ENCODE results near the gene IRF6.
"Not testable (repeated sequence)": the region's sequence is repeated elsewhere in the genome, so short reads cannot be mapped to it uniquely, and the experiment has no call there.

Gene IRF6

GRCh38 chr1:209822706-209823105 lies 16.8 kb upstream of the IRF6 start:
- DNase-seq: no peak

DNA sequence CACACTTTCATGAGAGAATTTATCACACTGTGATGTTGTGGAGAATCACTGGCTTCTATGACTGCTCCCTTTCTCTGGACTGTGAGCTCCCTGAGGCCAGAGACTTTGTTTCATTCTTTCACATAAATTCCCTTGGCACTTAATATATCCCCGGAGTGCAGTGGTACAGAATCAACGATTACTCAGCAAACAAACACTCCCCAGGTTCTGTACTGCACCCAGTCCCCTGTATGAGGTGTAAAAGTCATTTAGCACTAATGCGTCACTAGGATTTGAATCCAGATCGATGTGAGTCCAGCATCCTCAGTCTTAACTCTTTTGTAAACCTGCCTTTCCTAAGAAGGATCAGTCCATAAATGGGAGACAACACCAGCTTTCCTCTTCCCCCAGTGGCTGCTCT lies 15.0 kb upstream of the IRF6 start:
- no peak for DNase-seq

DNA sequence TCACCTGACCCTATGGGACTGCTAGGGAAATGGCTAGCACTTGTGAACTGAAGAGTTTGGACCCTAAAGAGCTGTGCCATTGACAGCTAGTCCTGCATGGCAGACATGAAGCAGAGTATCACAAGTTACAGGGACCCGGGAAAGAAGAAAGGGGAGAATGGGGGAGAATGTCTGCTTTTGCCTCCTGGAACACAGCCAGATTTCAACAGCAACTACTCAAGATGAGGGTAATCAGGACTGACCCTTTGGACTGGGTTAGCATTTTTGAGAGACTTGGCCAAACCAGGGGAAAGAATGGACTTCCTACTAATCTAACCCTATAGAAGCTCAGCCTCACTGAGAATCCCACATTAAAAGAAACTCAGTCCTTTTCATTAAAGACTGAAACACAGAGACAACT lies 13.1 kb upstream of the IRF6 start:
- no peak for DNase-seq

GRCh38 chr1:209817691-209818090 lies 11.7 kb upstream of the IRF6 start:
- DNase-seq: no peak

DNA sequence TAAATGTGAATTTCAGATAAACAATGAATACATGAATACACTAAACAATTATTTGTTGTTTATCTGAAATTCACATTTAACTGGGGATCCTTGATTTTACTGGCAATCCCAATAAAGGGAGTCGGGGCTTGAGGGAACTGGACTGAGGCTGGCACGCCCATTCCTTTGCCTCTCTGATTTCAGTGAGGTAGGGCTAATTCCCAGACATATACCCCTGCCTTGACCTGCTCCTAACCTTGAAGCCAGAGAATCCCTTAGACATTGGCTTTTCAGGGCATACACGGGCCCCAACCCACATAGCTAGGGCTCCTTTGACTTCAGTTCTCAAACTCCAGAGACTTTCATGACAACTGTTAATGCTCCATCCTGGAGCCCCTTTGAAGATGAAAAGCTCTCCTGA lies 11.0 kb upstream of the IRF6 start:
- DNase-seq: no peak

GRCh38 chr1:209815931-209816341 lies 10.0 kb upstream of the IRF6 start:
- peak; percentile 13 to 26 for DNase-seq

GRCh38 chr1:209815490-209815889 lies 9.5 kb upstream of the IRF6 start:
- no peak for DNase-seq

GRCh38 chr1:209813902-209814301 lies 8.0 kb upstream of the IRF6 start:
- DNase-seq: no peak

DNA sequence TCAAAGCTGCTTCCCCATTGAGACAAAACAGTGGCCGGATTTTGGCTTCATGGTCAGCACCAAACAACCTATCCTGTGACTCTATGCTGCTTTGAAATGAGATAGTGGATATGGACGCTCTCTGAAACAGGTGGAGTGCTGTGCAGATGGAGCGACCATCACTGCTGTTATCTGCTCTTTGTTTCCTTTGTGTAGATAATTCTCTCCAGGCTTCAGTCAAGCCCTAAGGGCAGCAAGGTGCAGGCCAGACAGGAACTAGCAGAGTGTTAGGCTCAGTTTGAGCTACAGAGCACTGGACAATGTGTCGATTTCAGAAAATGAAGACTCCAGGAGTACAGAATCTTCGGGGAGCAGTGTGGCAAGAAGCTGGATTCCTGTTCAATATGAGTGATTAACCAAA lies 4.8 kb upstream of the IRF6 start:
- DNase-seq: no peak

- DNase-seq: no peak
Observed at GRCh38 chr1:209809611-209810010, 3.7 kb upstream of the IRF6 start.

DNA sequence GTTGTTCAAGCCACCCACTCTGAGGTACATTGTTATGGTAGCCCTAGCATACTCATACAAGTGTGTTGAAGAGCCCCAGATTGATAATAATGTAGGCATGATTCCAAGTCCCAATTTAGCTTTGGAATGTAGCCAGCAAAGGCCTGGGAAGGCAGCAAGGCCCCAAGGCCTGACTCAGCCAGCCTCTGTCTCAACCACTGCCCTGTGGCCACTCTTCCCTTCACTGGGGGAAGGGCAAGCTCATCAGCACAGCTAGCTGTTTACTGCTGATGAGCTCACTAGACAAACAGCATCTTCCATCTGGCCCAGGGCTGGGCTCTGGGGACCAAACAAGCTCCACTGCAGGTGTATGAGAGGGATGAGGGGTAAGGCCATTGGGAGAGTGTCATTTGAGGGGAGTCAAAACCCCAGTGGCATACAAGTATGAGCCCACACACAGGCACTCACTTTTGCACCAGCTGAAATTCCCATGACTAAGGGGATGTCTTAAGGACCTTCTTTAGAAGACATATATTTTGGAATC lies 2.2 kb upstream of the IRF6 start:
- DNase-seq: no peak

DNA sequence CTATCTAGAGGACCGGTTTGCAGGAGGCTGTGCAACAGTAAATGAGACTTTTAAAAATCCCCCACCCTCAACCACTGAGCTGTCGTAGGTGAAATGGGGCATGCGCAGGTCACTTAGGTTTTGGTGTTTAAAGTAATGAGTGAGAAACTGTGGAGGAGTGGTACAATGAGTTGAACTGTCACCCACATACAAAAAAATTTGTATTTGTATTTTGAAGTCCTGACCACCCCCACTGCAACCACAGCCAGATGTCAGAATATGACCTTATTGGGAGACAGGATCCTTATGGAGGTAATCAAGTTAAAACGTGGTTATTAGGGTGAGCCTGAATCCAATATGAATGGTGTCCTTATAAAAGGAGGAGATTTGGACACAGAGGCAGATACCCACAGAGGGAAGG lies 1.6 kb upstream of the IRF6 start:
- DNase-seq: no peak

- DNase-seq: peak in 1 of 2 experiments; percentile 33
Observed at GRCh38 chr1:209805341-209805781, 581 bp downstream of the IRF6 start.

DNA sequence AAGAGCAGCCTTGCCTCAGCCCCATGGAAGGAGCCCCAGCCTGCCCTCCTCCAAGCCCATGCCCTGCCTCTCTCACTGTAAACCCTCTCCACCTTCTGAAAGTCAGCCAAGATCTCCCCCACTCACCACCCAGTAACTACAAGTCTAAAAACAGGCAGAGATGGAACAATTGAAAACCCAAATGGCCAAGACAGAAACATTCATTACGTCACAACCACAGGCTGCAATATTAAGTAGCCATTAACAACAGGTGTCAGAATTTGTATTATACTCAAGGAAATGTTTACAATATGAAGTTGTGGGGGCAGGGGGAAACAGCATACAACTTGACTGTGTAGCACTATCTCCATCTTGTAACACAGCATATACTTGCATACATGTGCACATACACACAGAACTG lies 2.4 kb downstream of the IRF6 start:
- no peak for DNase-seq

DNA sequence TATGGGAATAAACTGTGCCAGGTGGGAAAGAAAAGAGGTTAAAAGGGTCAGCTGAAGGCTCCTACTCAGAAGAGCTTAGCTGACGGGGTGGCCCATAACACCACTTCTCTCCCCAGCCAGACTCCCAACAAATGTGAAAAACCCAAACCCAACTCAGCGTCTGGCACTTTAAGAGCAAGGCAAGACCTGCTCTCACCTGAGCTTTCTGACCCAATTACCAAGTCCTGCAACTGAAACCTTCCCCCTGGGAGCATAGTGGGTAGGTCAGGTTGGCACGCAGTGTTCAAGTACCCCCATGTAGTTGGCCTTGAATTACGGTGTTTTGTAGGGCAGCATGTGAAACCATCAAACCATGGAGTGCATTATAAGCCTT lies 3.2 kb downstream of the IRF6 start:
- DNase-seq: no peak

GRCh38 chr1:209802117-209802779 lies 3.7 kb downstream of the IRF6 start:
- peak; percentile 2 to 12 for DNase-seq

DNA sequence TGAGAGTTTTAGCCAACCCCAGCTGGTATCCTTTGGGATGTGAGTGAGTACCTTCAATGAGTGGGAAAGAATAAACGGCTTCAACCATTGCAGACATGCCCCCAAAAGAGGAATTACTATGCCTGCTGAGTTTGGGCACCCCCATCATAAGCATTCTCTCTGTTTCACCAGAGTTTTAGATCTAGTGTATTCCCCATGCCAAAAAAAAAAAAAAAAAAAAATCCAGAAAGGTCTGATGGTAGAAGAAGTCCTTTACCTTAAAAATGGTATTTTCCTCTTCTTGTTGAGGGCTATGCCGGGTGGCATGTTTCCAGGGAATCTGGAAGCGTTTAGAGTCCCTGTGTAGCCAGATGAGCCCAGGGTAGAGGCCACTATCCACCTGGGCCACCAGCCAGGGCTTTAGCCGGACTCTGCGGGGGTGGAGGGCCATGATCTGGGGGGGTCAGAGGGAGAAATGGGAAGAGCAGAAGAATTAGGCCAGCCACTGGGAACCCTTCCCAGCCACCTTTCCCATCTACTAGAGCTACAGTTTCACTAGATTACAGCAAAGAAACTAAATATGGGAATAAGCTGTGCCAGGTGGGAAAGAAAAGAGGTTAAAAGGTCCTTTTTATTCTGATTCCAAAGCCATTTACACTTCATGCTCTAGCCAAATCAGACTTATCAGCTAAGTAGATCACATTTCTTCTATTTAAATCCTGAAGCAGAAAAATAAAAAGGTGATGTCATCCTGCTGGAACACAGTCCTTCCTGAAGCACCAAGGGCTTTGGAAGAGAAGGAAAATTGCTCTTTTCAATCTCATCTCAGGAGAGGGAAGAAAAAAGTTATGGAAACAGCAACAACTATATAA lies 4.7 kb downstream of the IRF6 start:
- no peak for DNase-seq

- no peak for DNase-seq
Observed at GRCh38 chr1:209797978-209798639, 7.8 kb downstream of the IRF6 start.

GRCh38 chr1:209793711-209794110 lies 12.2 kb downstream of the IRF6 start:
- DNase-seq: not testable (repeated sequence)

- DNase-seq: no peak
Observed at GRCh38 chr1:209791920-209792319, 14.0 kb downstream of the IRF6 start.

DNA sequence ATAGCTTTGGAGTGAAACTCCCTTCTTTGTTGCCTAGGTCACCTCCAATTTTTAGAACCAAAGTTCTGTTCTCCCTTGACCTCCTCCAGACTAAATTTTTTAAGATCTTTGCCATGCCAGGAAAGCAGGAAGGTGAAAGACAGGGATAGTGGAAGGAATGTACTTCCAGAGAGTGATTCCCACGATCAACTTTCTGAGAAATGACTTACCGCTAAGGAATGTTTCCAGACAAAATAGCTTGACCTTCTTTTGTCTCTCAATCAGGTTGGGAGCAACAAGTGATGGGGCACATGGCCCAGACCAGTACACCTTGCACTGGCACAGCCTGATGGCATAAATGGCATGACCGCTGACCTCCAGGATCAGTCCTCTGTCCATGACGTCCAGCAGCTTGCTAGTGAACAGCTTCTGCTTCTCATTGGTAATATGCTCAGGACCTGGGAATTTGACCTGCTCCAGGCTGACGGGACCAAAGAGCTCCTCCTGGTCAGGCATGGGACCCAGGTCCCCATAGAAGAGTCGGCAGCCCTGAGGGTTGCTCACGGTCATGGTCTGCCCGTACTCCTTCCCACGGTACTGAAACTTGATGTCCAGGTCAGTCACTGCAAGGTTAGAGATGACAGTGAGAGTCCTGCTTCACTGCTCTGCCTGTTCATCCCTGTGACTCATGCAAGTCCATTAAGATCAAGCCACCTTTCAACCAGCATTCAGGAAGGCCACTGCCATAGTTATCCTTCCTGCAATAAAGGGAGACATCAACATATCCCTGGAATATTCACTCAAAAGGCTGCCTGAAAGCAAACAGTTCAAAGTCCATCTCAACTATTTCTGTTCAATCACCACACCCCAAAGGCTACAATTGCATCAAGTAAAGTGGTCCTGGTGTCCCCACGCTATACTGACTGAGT lies 15.4 kb downstream of the IRF6 start:
- DNase-seq: no peak

DNA sequence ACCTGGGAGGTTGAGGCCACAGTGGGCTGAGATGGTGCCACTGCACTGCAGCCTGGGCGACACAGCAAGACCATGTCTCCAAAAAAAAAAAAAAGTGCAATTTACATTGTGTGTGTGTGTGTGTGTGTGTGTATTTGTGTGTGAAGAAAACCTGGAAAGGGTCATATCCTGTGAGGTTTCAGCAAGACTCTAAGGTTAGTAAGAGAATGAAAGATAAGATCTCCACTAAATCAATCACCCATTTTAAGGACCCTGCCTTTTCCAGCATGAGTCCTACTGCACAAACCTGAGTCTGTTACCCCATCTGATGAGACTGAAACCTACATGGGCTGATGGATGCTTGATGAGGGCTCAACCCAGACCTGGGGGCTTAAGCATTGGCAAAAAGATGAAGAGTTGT lies 16.7 kb downstream of the IRF6 start:
- DNase-seq: no peak

GRCh38 chr1:209787551-209787950 lies 18.4 kb downstream of the IRF6 start:
- DNase-seq: no peak

All from NCI-H526 (cell line).